Prostate gland (tissue), 2 donors: ENCODE results near the gene CHST15. TPM values are rescaled to one million over a fixed set of nuclear protein-coding genes. Genes with fewer than 3 reads are reported as not detected.

Experiments
- DNase-seq: peaks from one replicate; pipeline ENCODE4 v3.0.0-alpha.2; 2019; ENCODE audit warnings: low spot score
- H3K27ac ChIP-seq, 2 donors: fragments of 200-600 bp; sonication (generic); 2 replicates each; pipeline ENCODE4 v1.5.1; 2017 to 2019
- H3K27me3 ChIP-seq: fragments of 200-600 bp; sonication (generic); replicated peaks from 2 replicates; pipeline ENCODE4 v1.5.1; 2019; ENCODE audit not compliant: insufficient read depth
- H3K36me3 ChIP-seq, 2 donors: fragments of 200-600 bp; sonication (generic); 1 replicate in 1 of 2; 2 replicates in 1 of 2; pipeline versions ENCODE4 v1.5.1 to v1.8.1; 2017 to 2019
- H3K4me1 ChIP-seq: fragments of 200-600 bp; sonication (generic); replicated peaks from 2 replicates; pipeline ENCODE4 v1.5.1; 2019
- H3K4me3 ChIP-seq, 2 donors: fragments of 200-600 bp; sonication (generic); 2 replicates each; pipeline ENCODE4 v1.5.1; 2017 to 2019
- H3K9me3 ChIP-seq: fragments of 200-600 bp; sonication (generic); 2 replicates; pipeline ENCODE4 v1.5.1; 2017
- POLR2A ChIP-seq: fragments of 450-650 bp; IDR thresholded peaks from one replicate; pipeline ENCODE4 v1.6.1; 2016; ENCODE audit warnings: antibody characterized with exemption, mild to moderate bottlenecking
- POLR2AphosphoS5 ChIP-seq: sonication (generic); formaldehyde crosslinking; IDR thresholded peaks from one replicate; pipeline ENCODE4 v1.6.1; 2017; ENCODE audit warnings: antibody characterized with exemption
- WGBS: methylation state at CpG from one replicate; pipeline ENCODE4 v1.1.5; 2018; 5-methylcytosine and 5-hydroxymethylcytosine counted together
- intact Hi-C: fragments of 100-400 bp; cut with DNase I; formaldehyde crosslinking; loops from one replicate; pipeline ENCODE4 v1.14.2; 2022
- total RNA-seq, 2 donors: library from RNA; depleted of rRNA; stranded (reverse); fragments of >200 nt; gene quantifications; one replicate each; pipeline ENCODE4 v1.1.0, GENCODE V29; 2016
- TF ChIP-seq, protein P1 (sequence below), 4 experiments: fragments of 200-600 bp in 2 of 4; fragments of 450-650 bp in 2 of 4; sonication (generic) in 2 of 4; IDR thresholded peaks; 1 replicate in 3 of 4; 2 replicates in 1 of 4; pipeline ENCODE4 v1.5.1; 2016 to 2019; ENCODE audit warnings: antibody characterized with exemption in 4 of 4, mild to moderate bottlenecking in 2 of 4, moderate library complexity in 2 of 4

Gene CHST15
- total RNA-seq, 2 donors from 2014 or later, result 13.9 to 26.0 TPM

- H3K4me1 ChIP-seq, result no peaks in the 10 kb centered on the region
- H3K27ac ChIP-seq, result no peak overlapping the region
- H3K27me3 ChIP-seq, result no peaks in the 10 kb centered on the region
- no peak overlapping the region for H3K4me3 ChIP-seq
- TF ChIP-seq POLR2AphosphoS5 (no peak), POLR2A (no peak)
- TF ChIP-seq, protein P1, sequence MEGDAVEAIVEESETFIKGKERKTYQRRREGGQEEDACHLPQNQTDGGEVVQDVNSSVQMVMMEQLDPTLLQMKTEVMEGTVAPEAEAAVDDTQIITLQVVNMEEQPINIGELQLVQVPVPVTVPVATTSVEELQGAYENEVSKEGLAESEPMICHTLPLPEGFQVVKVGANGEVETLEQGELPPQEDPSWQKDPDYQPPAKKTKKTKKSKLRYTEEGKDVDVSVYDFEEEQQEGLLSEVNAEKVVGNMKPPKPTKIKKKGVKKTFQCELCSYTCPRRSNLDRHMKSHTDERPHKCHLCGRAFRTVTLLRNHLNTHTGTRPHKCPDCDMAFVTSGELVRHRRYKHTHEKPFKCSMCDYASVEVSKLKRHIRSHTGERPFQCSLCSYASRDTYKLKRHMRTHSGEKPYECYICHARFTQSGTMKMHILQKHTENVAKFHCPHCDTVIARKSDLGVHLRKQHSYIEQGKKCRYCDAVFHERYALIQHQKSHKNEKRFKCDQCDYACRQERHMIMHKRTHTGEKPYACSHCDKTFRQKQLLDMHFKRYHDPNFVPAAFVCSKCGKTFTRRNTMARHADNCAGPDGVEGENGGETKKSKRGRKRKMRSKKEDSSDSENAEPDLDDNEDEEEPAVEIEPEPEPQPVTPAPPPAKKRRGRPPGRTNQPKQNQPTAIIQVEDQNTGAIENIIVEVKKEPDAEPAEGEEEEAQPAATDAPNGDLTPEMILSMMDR (IDR thresholded peaks at IDR 0.05), result no peak
- DNase-seq, result no peak
- no peaks in the 10 kb centered on the region for H3K9me3 ChIP-seq
- no peaks in the 10 kb centered on the region for H3K36me3 ChIP-seq
- intact Hi-C loops, result no loop called here
- 94% methylated on average over 17 of the region's 18 CpGs for WGBS
Measured at GRCh38 chr10:124045801-124046355, 47.5 kb downstream of the CHST15 start.

DNA sequence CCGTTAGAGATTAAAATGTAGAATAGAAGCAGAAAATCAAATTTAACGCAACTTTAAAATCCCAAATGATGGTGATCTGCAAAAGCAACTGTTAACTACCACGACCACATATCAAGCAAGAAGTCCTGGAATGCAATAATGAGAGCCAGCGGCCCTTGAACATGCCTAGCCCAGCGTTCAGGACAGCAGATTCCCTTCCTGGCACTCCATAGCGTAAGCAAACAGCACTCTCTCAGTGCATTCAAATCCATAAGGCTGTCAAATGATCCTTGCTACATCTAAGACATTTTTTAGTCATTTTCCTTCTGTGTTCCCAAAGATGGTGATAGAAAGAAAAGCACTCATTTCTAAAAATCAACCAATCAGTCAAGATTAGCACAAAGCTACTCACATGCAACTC is 48.1 kb downstream of the CHST15 start:
- H3K9me3 ChIP-seq, result no peaks in the 10 kb centered on the region
- intact Hi-C loops, result no loop called here
- H3K27ac ChIP-seq, result no peak overlapping the region
- H3K4me1 ChIP-seq, result no peaks in the 10 kb centered on the region
- no peak overlapping the region for H3K4me3 ChIP-seq
- H3K27me3 ChIP-seq, result no peaks in the 10 kb centered on the region
- WGBS, result 69% methylated on average over 6 of the region's 6 CpGs
- DNase-seq, result no peak
- no peak for TF ChIP-seq POLR2A
- TF ChIP-seq, protein P1 (IDR thresholded peaks at IDR 0.05), result no peak
- no peak for TF ChIP-seq POLR2AphosphoS5
- no peaks in the 10 kb centered on the region for H3K36me3 ChIP-seq

DNA sequence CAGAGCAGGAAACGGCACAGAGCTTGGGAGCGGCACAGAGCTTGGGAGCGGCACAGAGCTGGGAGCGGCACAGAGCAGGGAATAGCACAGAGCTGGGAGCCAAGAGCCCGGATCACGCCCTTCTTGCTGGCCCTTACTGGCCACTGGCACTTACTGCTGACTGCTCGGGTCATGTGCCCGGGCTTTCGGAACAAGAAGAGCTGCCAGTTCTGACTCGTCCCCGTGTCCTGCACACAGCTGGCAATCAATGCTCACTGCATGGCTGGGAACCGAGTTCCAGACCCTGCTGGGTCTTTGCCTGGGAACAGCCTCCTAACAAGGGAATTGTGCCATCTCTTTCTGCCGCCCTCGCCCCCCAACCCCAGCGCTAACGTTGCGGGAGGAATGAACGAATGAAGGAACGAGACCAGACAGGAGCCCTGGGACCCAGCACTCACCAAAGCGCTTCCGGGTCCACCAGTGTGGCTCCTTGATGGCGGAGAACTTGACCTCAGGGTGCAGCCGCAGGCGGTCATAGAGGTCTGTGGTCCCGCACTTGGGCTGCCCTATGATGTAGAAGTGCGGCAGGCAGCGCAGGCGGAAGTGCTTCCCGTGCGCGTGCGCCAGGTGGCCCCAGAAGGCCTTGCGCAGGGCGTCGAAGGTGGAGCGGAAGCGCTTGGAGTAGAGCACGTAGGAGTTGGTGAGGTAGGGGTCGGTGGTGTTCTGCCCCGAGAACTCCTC is 49.1 kb downstream of the CHST15 start:
- Histone ChIP-seq H3K9me3 (no peaks in the 10 kb centered on the region), H3K4me3 (no peak overlapping the region), H3K27ac (no peak overlapping the region), H3K27me3 (no peaks in the 10 kb centered on the region), H3K36me3 (no peaks in the 10 kb centered on the region), H3K4me1 (no peaks in the 10 kb centered on the region)
- no peak for DNase-seq
- 90% methylated on average over 40 of the region's 40 CpGs for WGBS
- TF ChIP-seq POLR2A (no peak), POLR2AphosphoS5 (no peak)
- TF ChIP-seq, protein P1 (IDR thresholded peaks at IDR 0.05), result no peak
- intact Hi-C loops, result no loop called here

DNA sequence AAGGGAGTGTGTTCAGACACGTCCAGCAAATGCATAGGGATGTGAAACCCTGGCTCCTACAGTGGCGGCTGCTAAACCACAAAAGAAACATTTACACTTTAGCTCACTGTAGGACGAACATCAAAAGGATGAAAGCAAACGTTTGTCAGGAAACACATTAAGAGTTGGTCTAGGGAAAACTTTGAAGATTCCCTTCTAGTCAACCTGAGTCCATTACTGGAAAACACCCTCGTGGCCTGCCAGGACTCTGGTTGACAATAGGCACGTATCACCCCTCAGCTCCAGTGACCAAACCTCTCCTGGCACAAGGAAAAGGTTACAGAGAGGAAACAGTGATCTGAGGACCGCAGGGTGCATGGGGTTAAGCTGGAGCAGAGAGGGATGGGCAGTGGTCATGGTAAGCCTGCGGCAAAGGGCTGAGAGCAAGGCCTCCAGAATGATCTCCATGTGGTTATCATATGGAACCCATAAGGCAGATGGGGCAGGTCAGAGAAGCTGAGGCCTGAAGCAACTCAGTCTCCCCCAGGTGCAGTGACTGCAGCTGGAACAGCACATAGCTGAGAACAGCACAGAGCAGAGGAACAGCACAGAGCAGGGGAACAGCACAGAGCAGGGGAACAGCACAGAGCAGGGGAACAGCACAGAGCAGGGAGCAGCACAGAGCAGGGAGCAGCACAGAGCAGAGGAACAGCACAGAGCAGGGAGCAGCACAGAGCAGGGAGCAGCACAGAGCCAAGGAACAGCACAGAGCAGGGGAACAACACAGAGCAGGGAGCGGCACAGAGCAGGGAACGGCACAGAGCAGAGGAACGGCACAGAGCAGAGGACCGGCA is 49.9 kb downstream of the CHST15 start:
- no peak for DNase-seq
- H3K9me3 ChIP-seq, result no peaks in the 10 kb centered on the region
- WGBS, result 50% methylated on average over 12 of the region's 12 CpGs
- TF ChIP-seq, protein P1 (IDR thresholded peaks at IDR 0.05), result no peak
- TF ChIP-seq POLR2AphosphoS5 (no peak), POLR2A (no peak)
- no peaks in the 10 kb centered on the region for H3K4me1 ChIP-seq
- intact Hi-C loops, result no loop called here
- H3K27ac ChIP-seq, result no peak overlapping the region
- no peaks in the 10 kb centered on the region for H3K27me3 ChIP-seq
- no peak overlapping the region for H3K4me3 ChIP-seq
- H3K36me3 ChIP-seq, result no peaks in the 10 kb centered on the region
